AG10803 (cell line): ENCODE data around the gene EGR2.
"Not testable (repeated sequence)": the region's sequence is repeated elsewhere in the genome, so short reads cannot be mapped to it uniquely, and the experiment has no call there.

ENCODE experiments used
- DNase-seq: peaks from one replicate; pipeline ENCODE4 v3.0.0; 2010; ENCODE audit warnings: low read depth
- H3K4me3 ChIP-seq: 2 replicates; pipeline ENCODE4 v1.5.1; 2011; ENCODE audit warnings: mild to moderate bottlenecking, low read length, control low read depth
- TF ChIP-seq, protein P1 (sequence below): conservative IDR thresholded peaks from 2 replicates; pipeline ENCODE4 v1.5.1; 2011; ENCODE audit warnings: mild to moderate bottlenecking, low read length, control low read depth, inconsistent platforms

EGR2 gene

DNA sequence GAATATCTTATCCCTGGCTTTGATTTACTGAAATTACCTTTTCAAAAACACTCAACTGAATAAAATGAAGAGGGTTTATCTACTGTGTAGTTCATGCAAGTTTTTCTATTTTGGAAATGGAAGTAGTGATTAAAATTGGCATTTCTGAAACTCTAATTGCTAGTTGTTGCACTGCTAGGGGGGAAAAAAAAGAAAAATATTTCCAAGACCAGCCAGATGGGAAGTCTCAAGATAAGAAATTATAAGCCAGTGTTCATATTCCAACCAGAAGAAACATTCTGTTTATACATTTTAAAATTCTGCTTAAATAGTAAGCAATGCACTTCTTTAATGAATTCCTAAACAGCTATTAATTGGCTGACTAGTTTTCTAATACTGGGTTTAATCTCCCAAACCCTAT, 21.1 kb downstream of the EGR2 start:
- TF ChIP-seq, protein P1, sequence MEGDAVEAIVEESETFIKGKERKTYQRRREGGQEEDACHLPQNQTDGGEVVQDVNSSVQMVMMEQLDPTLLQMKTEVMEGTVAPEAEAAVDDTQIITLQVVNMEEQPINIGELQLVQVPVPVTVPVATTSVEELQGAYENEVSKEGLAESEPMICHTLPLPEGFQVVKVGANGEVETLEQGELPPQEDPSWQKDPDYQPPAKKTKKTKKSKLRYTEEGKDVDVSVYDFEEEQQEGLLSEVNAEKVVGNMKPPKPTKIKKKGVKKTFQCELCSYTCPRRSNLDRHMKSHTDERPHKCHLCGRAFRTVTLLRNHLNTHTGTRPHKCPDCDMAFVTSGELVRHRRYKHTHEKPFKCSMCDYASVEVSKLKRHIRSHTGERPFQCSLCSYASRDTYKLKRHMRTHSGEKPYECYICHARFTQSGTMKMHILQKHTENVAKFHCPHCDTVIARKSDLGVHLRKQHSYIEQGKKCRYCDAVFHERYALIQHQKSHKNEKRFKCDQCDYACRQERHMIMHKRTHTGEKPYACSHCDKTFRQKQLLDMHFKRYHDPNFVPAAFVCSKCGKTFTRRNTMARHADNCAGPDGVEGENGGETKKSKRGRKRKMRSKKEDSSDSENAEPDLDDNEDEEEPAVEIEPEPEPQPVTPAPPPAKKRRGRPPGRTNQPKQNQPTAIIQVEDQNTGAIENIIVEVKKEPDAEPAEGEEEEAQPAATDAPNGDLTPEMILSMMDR: no peak
- no peak overlapping the region for H3K4me3 ChIP-seq

DNA sequence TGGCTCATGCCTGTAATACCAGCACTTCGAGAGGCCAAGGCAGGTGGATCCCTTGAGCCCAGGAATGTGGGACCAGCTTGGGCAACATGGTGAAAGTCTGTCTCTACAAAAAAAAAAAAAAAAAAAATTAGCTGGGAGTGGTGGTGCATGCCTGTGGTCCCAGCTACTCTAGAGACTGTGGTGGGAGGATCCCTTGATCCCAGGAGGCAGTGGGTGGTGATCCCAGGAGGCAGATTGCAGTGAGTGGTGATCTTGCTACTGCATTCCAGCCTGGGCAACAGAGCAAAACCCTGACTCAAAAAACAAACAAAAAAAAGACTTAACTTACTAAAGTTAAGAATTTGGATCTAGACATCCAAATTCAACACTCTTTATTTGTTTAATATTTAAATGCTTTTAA, 21.9 kb downstream of the EGR2 start:
- DNase-seq: peak; percentile 78
- no peak overlapping the region for H3K4me3 ChIP-seq
- TF ChIP-seq, protein P1: no peak

More for the DNA sequence above, 21.1 kb downstream of the EGR2 start:
- no peak for DNase-seq

DNA sequence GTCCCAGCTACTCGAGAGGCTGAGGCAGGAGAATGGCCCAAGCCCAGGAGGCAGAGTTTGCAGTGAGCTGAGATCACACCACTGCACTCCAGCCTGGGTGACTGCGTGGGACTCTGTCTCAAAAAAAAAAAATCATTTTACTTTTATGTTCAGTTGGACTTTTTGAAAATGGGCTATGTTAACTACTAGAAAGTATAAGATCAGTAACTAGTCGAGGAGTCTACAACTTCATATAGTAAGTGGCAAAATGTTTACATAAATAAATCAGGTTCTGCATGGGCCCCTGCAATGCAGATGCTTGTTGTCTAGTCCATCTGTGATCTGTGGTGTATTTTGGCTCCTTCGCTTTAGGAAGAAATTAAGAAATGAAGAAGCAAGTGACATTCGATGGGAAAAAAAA, 23.9 kb downstream of the EGR2 start:
- DNase-seq: no peak

DNA sequence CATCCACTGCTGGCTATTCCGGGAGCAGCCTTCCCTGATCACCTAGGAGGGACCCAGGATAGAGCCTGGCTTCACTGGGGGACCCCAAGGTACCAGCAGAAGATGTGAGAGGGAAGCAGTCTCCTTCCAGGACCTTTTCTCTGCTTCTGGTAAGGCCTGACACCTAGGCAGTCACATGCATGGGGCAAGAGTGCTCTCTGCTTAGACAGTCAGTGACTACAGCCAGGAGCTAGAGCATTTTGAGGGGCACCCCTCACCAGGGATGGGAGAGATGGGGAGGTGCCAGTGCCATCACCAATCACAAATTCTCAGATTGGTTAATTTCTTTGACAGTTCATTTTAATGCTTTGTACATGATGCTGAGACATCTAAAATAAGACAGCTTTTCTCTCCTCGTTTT, 25.6 kb downstream of the EGR2 start:
- TF ChIP-seq, protein P1: no peak
- no peak overlapping the region for H3K4me3 ChIP-seq
- DNase-seq: no peak

More for the DNA sequence above, 23.9 kb downstream of the EGR2 start:
- no peak overlapping the region for H3K4me3 ChIP-seq
- TF ChIP-seq, protein P1: no peak

DNA sequence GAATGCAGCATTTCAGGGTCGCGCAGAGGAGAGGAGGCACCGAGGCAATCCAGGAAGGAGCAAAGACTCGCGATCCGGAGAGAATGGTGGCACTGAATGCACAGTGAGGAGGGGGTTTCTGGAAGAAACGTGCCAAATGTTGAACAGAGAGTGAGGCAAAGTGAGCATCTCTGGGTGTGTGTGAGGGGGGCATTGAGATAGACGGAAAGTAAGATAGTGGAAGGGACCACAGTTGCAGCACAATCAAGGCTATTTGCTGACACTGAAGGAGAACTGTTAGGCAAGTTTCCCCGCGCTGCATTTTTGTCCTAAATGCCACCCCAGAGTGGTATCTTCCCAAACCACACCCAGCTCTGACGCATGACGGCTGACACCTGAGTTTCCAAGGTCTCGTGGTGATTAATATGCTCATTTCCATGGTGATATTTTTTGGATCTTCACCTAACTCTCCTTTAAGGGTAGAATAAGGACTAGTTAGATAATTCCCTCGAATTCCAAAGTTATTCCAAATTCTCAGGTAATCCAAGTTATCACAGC, 26.1 kb downstream of the EGR2 start:
- DNase-seq: no peak
- TF ChIP-seq, protein P1: no peak

DNA sequence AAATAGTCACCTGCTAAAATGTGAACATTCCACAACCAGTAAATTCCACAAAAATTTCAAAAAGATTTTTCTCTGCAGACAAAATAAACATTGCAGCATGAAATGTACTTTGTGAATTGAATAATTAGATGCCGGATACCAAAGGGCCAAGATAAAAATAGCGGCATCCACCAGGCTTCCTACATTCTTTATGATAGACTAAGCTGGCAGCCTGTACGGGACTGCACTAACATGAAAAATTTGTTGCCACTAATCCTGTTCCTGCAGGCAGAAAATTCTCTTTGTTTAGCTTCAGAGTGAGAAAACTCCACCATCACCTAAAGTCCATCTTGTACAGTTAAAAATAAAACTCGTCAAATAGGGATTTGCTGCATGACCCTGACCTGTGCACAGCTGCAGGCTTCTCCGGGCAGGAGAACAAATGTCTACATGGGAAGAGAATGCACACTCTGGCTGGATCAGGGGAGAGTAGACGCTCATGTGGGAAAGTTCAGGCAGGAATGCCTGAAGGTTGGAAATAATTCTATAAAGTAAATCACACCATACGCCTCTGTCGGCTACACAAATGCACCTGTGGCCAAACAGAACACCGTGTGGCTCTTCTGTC, 27.2 kb downstream of the EGR2 start:
- TF ChIP-seq, protein P1: no peak
- peak; percentile 46 for DNase-seq
- H3K4me3 ChIP-seq: no peak overlapping the region

More for the DNA sequence above, 26.1 kb downstream of the EGR2 start:
- no peak overlapping the region for H3K4me3 ChIP-seq

DNA sequence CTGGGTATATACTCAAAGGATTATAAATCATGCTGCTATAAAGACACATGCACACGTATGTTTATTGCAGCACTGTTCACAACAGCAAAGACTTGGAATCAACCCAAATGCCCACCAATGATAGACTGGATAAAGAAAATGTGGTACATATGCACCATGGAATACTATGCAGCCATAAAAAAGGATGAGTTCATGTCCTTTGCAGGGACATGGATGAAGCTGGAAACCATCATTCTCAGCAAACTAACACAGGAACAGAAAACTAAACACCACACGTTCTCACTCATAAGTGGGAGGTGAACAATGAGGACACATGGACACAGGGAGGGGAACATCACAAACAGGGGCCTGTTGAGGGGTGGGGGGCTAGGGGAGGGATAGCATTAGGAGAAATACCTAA, 27.9 kb downstream of the EGR2 start:
- H3K4me3 ChIP-seq, DNase-seq: not testable (repeated sequence)

DNA sequence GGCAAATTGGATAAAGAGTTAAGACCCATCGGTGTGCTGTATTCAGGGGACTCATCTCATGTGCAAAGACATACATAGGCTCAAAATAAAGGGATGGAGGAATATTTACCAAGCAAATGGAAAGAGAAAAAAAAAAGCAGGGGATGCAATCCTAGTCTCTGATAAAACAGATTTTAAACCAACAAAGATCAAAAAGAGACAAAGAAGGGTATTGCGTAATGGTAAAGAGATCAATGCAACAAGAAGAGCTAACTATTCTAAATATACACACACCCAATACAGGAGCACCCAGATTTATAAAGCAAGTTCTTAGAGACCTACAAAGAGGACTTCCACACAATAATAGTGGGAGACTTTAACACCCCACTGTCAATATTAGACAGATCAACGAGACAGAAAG, 31.6 kb downstream of the EGR2 start:
- not testable (repeated sequence) for DNase-seq, H3K4me3 ChIP-seq
